Measurements from ENCODE around the gene RGS19.
A peak's percentile ranks its signal among the peaks of the same experiment; 100 is the strongest.
"Not testable (repeated sequence)": the region's sequence is repeated elsewhere in the genome, so short reads cannot be mapped to it uniquely, and the experiment has no call there.

Gene RGS19

GRCh38 chr20:64098471-64099013 lies 19.2 kb upstream of the RGS19 start:
- no peak for DNase-seq (ENCODE audit: low read depth, low spot score)
- H3K4me3 ChIP-seq (ENCODE audit: low read length) = no peak overlapping the region

GRCh38 chr20:64096535-64096934 lies 17.2 kb upstream of the RGS19 start:
- H3K4me3 ChIP-seq (ENCODE audit: low read length) = no peak overlapping the region
- no peak for DNase-seq (ENCODE audit: low read depth, low spot score)

GRCh38 chr20:64095927-64096326 lies 16.6 kb upstream of the RGS19 start:
- H3K4me3 ChIP-seq (ENCODE audit: low read length) = no peak overlapping the region
- DNase-seq (ENCODE audit: low read depth, low spot score) = no peak

GRCh38 chr20:64095455-64095854 lies 16.1 kb upstream of the RGS19 start:
- no peak for DNase-seq (ENCODE audit: low read depth, low spot score)
- no peak overlapping the region for H3K4me3 ChIP-seq (ENCODE audit: low read length)

- no peak overlapping the region for H3K4me3 ChIP-seq (ENCODE audit: low read length)
- DNase-seq (ENCODE audit: low read depth, low spot score) = no peak
Observed at GRCh38 chr20:64093013-64093503, 13.7 kb upstream of the RGS19 start.

- no peak for DNase-seq (ENCODE audit: low read depth, low spot score)
- peak overlapping the region; percentile 15 for H3K4me3 ChIP-seq (ENCODE audit: low read length)
Observed at GRCh38 chr20:64092258-64093012, 13.1 kb upstream of the RGS19 start.

GRCh38 chr20:64091770-64092169 lies 12.5 kb upstream of the RGS19 start:
- DNase-seq (ENCODE audit: low read depth, low spot score) = no peak
- H3K4me3 ChIP-seq (ENCODE audit: low read length) = no peak overlapping the region

GRCh38 chr20:64091340-64091739 lies 12.0 kb upstream of the RGS19 start:
- no peak for DNase-seq (ENCODE audit: low read depth, low spot score)
- no peak overlapping the region for H3K4me3 ChIP-seq (ENCODE audit: low read length)

- DNase-seq (ENCODE audit: low read depth, low spot score) = no peak
Observed at GRCh38 chr20:64090165-64090564, 10.8 kb upstream of the RGS19 start.

GRCh38 chr20:64088586-64088985 lies 9.3 kb upstream of the RGS19 start:
- not testable (repeated sequence) for DNase-seq (ENCODE audit: low read depth, low spot score); H3K4me3 ChIP-seq (ENCODE audit: low read length)

More at GRCh38 chr20:64090165-64090564, 10.8 kb upstream of the RGS19 start:
- H3K4me3 ChIP-seq (ENCODE audit: low read length) = no peak overlapping the region

GRCh38 chr20:64087226-64087825 lies 8.0 kb upstream of the RGS19 start:
- DNase-seq (ENCODE audit: low read depth, low spot score); H3K4me3 ChIP-seq (ENCODE audit: low read length): not testable (repeated sequence)

GRCh38 chr20:64086801-64087200 lies 7.5 kb upstream of the RGS19 start:
- no peak for DNase-seq (ENCODE audit: low read depth, low spot score)
- H3K4me3 ChIP-seq (ENCODE audit: low read length) = no peak overlapping the region

GRCh38 chr20:64084685-64085152 lies 5.4 kb upstream of the RGS19 start:
- H3K4me3 ChIP-seq (ENCODE audit: low read length) = no peak overlapping the region
- no peak for DNase-seq (ENCODE audit: low read depth, low spot score)

- H3K4me3 ChIP-seq (ENCODE audit: low read length) = peak within 1 kb of the TSS; percentile 47
- DNase-seq (ENCODE audit: low read depth, low spot score) = no peak
Observed at GRCh38 chr20:64083804-64084684, 4.7 kb upstream of the RGS19 start, which contains the start of gene LKAAEAR1. Gene LKAAEAR1, minus strand, starts transcription at chr20:64084398. Its CDS starts 179 bp downstream, at chr20:64084219.

GRCh38 chr20:64083378-64083803 lies 4.1 kb upstream of the RGS19 start:
- peak; percentile 50 for DNase-seq (ENCODE audit: low read depth, low spot score)
- peak overlapping the region; percentile 47 for H3K4me3 ChIP-seq (ENCODE audit: low read length)

- no peak for DNase-seq (ENCODE audit: low read depth, low spot score)
- peak overlapping the region; percentile 47 for H3K4me3 ChIP-seq (ENCODE audit: low read length)
Observed at GRCh38 chr20:64082820-64083377, 3.6 kb upstream of the RGS19 start.

- no peak overlapping the region for H3K4me3 ChIP-seq (ENCODE audit: low read length)
- no peak for DNase-seq (ENCODE audit: low read depth, low spot score)
Observed at GRCh38 chr20:64082126-64082731, 2.9 kb upstream of the RGS19 start.

GRCh38 chr20:64081624-64081964 lies 2.3 kb upstream of the RGS19 start:
- no peak overlapping the region for H3K4me3 ChIP-seq (ENCODE audit: low read length)

More at GRCh38 chr20:64081624-64081964, 2.3 kb upstream of the RGS19 start:
- no peak for DNase-seq (ENCODE audit: low read depth, low spot score)
